GM19328 (cell line): Measurements from ENCODE around the gene CAMK1.

ENCODE experiments used
- ATAC-seq: cut with Tn5 transposase; IDR thresholded peaks from one replicate; pipeline ENCODE4 v1.9.1; 2021; ENCODE audit warnings: mild to moderate bottlenecking, moderate library complexity; ENCODE audit not compliant: unreplicated experiment

CAMK1 gene

DNA sequence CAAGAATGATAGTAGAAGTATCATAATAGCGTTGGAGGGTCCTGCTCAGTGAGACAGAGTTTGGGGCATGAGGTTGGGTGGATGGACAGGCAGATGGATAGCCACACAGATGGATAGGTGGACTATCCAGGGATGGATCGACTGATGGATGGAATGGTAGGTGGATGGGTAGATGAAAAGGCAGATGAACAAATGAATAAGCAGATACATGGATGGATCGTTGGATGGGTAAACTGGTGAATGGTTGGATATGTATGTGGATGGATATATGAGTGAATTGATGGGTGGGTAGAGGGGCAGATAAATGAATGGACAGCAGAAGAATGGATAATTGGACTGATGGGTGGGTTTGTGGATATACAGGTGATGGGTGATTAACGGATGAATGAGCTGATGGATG lies 56.6 kb downstream of the CAMK1 start:
- ATAC-seq = no peak

DNA sequence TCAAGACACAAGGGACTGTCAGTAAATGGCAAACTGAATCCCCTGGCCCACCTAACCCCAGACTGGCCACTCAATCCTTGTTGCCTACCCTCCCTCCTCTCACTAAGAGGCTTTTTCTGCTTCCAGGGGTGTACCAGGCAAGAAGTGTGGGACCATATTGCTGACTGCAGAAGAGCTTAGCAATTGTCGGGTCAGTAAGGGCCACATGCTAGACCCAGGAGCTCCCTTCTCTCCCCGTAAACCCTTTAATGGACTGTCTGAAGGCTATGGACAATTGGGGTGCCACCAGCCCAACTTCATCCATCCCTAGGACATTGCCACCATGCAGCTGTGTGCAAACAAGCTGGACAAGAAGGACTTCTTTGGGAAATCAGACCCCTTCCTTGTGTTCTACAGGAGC lies 57.3 kb downstream of the CAMK1 start:
- ATAC-seq = no peak

DNA sequence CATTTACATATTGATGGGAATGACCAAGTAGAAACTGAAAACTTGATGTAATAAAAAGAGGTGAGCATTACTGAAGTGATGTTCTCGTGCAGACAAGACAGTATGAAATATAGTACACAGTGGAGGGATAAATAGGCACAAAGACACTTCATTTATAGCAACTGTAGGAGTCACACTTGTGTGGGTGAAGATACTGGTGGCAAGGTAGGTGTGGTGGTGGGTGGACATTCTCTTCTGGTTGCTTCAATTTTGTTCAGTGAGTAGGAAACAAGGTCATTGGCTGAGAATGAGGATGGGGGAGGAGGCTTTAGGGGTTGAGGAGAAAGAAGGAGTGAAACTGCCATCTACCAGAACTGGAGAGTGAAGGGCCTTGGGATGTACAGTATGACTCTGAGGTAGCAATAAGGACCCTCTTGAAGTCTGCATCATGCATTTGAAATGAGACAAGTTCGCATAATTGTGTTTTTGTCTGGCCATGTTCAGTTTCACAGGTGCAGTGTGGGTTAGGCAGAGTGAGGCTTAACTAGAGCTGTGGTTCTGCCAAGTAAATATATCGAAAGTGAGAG lies 59.5 kb downstream of the CAMK1 start:
- ATAC-seq = no peak
